ENCODE results near the gene GABBR2. TPM values are rescaled to one million over a fixed set of nuclear protein-coding genes. Genes with fewer than 3 reads are reported as not detected.
A peak's percentile ranks its signal among the peaks of the same experiment; 100 is the strongest.

GABBR2 gene
- total RNA-seq, 2 experiments from 2014 or later = not detected

- no peaks in the 10 kb centered on the region for H3K9me3 ChIP-seq (ENCODE audit: low read length)
- H3K4me3 ChIP-seq (ENCODE audit: low read depth, low read length, poor library complexity, severe bottlenecking) = no peak overlapping the region
- peak; percentile 63 for DNase-seq (ENCODE audit: low spot score)
- H3K4me2 ChIP-seq (ENCODE audit: low read length) = no peak overlapping the region
- peaks cover 22% of the 10 kb centered on the region for H3K4me1 ChIP-seq (ENCODE audit: insufficient read depth, low read length, poor library complexity, severe bottlenecking)
- H4K20me1 ChIP-seq (ENCODE audit: insufficient read depth, low read length) = no peaks in the 10 kb centered on the region
- no peak overlapping the region for H2AFZ ChIP-seq (ENCODE audit: low read length)
- ChIA-PET CTCF (ENCODE audit: unreplicated experiment) (no interaction called here), POLR2A (interaction anchor here (1.1 kb wide), 1 partner anchor 46 kb away, joined by 4 read pairs; no protein-coding TSS in a partner anchor)
- no peak overlapping the region for H3K27ac ChIP-seq (ENCODE audit: low read depth, low read length, poor library complexity, severe bottlenecking)
- no peaks in the 10 kb centered on the region for H3K79me2 ChIP-seq (ENCODE audit: insufficient read depth, low read depth, low read length)
- intact Hi-C loops (cut with micrococcal nuclease; ENCODE audit: unreplicated experiment) = loop anchor here (10.0 kb wide), 1 partner anchor 410 kb away; no protein-coding TSS in a partner anchor
- no peaks in the 10 kb centered on the region for H3K36me3 ChIP-seq (ENCODE audit: insufficient read depth, low read length)
- BruUV-seq (replicated peaks) = no TSS peak
- no peak for TF ChIP-seq CTCF (conservative IDR thresholded peaks at IDR 0.05; ENCODE audit: low read length)
- no peak for TF ChIP-seq EZH2phosphoT487 (IDR thresholded peaks at IDR 0.05; ENCODE audit: borderline replicate concordance, low read depth, low read length)
- no peaks in the 10 kb centered on the region for H3K9me2 ChIP-seq (ENCODE audit: insufficient read depth, low read length)
These were observed 333.5 kb downstream of the GABBR2 start for GRCh38 chr9:98375138-98375726.

- H4K20me1 ChIP-seq (ENCODE audit: insufficient read depth, low read length) = no peaks in the 10 kb centered on the region
- no peaks in the 10 kb centered on the region for H3K9me3 ChIP-seq (ENCODE audit: low read length)
- H2AFZ ChIP-seq (ENCODE audit: low read length) = no peak overlapping the region
- ChIA-PET CTCF (ENCODE audit: unreplicated experiment) (no interaction called here), POLR2A (interaction anchor here (1.1 kb wide), 1 partner anchor 46 kb away, joined by 4 read pairs; no protein-coding TSS in a partner anchor)
- H3K4me2 ChIP-seq (ENCODE audit: low read length) = no peak overlapping the region
- H3K27ac ChIP-seq (ENCODE audit: low read depth, low read length, poor library complexity, severe bottlenecking) = no peak overlapping the region
- DNase-seq (ENCODE audit: low spot score) = no peak
- no peak for TF ChIP-seq EZH2phosphoT487 (IDR thresholded peaks at IDR 0.05; ENCODE audit: borderline replicate concordance, low read depth, low read length)
- no peak for TF ChIP-seq CTCF (conservative IDR thresholded peaks at IDR 0.05; ENCODE audit: low read length)
- H3K4me3 ChIP-seq (ENCODE audit: low read depth, low read length, poor library complexity, severe bottlenecking) = no peak overlapping the region
- peaks cover 14% of the 10 kb centered on the region for H3K4me1 ChIP-seq (ENCODE audit: insufficient read depth, low read length, poor library complexity, severe bottlenecking)
- no peaks in the 10 kb centered on the region for H3K9me2 ChIP-seq (ENCODE audit: insufficient read depth, low read length)
- H3K36me3 ChIP-seq (ENCODE audit: insufficient read depth, low read length) = no peaks in the 10 kb centered on the region
- BruUV-seq (replicated peaks) = no TSS peak
- no peaks in the 10 kb centered on the region for H3K79me2 ChIP-seq (ENCODE audit: insufficient read depth, low read depth, low read length)
- intact Hi-C loops (cut with micrococcal nuclease; ENCODE audit: unreplicated experiment) = loop anchor here (10.0 kb wide), 1 partner anchor 410 kb away; no protein-coding TSS in a partner anchor
These were observed 334.2 kb downstream of the GABBR2 start for GRCh38 chr9:98374385-98375051.

GRCh38 chr9:98373609-98374008, 335.1 kb downstream of the GABBR2 start:
- H3K9me2 ChIP-seq (ENCODE audit: insufficient read depth, low read length) = no peaks in the 10 kb centered on the region
- no peak overlapping the region for H3K4me3 ChIP-seq (ENCODE audit: low read depth, low read length, poor library complexity, severe bottlenecking)
- ChIA-PET POLR2A (interaction anchor here (0.7 to 1.1 kb wide), 2 partner anchors 36 to 64 kb away, joined by 3 to 5 read pairs; no protein-coding TSS in a partner anchor), CTCF (ENCODE audit: unreplicated experiment) (no interaction called here)
- no peaks in the 10 kb centered on the region for H3K9me3 ChIP-seq (ENCODE audit: low read length)
- H3K27ac ChIP-seq (ENCODE audit: low read depth, low read length, poor library complexity, severe bottlenecking) = no peak overlapping the region
- no peak overlapping the region for H3K4me2 ChIP-seq (ENCODE audit: low read length)
- H4K20me1 ChIP-seq (ENCODE audit: insufficient read depth, low read length) = no peaks in the 10 kb centered on the region
- TF ChIP-seq CTCF (conservative IDR thresholded peaks at IDR 0.05; ENCODE audit: low read length) (no peak), EZH2phosphoT487 (IDR thresholded peaks at IDR 0.05; ENCODE audit: borderline replicate concordance, low read depth, low read length) (no peak)
- BruUV-seq (replicated peaks) = no TSS peak
- intact Hi-C loops (cut with micrococcal nuclease; ENCODE audit: unreplicated experiment) = loop anchor here (10.0 kb wide), 1 partner anchor 411 kb away; no protein-coding TSS in a partner anchor
- peaks cover 12% of the 10 kb centered on the region for H3K4me1 ChIP-seq (ENCODE audit: insufficient read depth, low read length, poor library complexity, severe bottlenecking)
- DNase-seq (ENCODE audit: low spot score) = no peak
- H2AFZ ChIP-seq (ENCODE audit: low read length) = no peak overlapping the region
- H3K36me3 ChIP-seq (ENCODE audit: insufficient read depth, low read length) = no peaks in the 10 kb centered on the region
- no peaks in the 10 kb centered on the region for H3K79me2 ChIP-seq (ENCODE audit: insufficient read depth, low read depth, low read length)
